Trophoblast cell (in vitro differentiated cells and primary cell): ENCODE results near the gene CCDC127.
"Not testable (repeated sequence)": the region's sequence is repeated elsewhere in the genome, so short reads cannot be mapped to it uniquely, and the experiment has no call there.

ENCODE experiments used
- DNase-seq, 2 donors: peaks; one replicate each; pipeline ENCODE4 v3.0.0-alpha.2; 2016
- H2AFZ ChIP-seq: 2 replicates; pipeline ENCODE4 v1.6.1; 2013; ENCODE audit warnings: low read length, moderate library complexity, mild to moderate bottlenecking; ENCODE audit not compliant: insufficient read depth, poor library complexity
- H2AK5ac ChIP-seq: 2 replicates; pipeline ENCODE4 v1.6.1; 2013; ENCODE audit warnings: mild to moderate bottlenecking, low read length
- H2BK120ac ChIP-seq: 2 replicates; pipeline ENCODE4 v1.6.1; 2013; ENCODE audit warnings: low read length, mild to moderate bottlenecking, moderate library complexity; ENCODE audit not compliant: insufficient read depth, poor library complexity
- H2BK12ac ChIP-seq: 2 replicates; pipeline ENCODE4 v1.6.1; 2013; ENCODE audit warnings: mild to moderate bottlenecking, low read length, moderate library complexity
- H2BK5ac ChIP-seq: 2 replicates; pipeline ENCODE4 v1.6.1; 2013; ENCODE audit warnings: low read length, low read depth, moderate library complexity, mild to moderate bottlenecking; ENCODE audit not compliant: poor library complexity
- H3K14ac ChIP-seq: 2 replicates; pipeline ENCODE4 v1.6.1; 2013; ENCODE audit warnings: mild to moderate bottlenecking, low read length
- H3K18ac ChIP-seq: 2 replicates; pipeline ENCODE4 v1.6.1; 2013; ENCODE audit warnings: mild to moderate bottlenecking, low read length
- H3K23ac ChIP-seq: 2 replicates; pipeline ENCODE4 v1.6.1; 2013; ENCODE audit warnings: low read length
- H3K27ac ChIP-seq: 2 replicates; pipeline ENCODE4 v1.5.1; 2013; ENCODE audit warnings: low read depth, mild to moderate bottlenecking, inconsistent platforms, low read length, moderate library complexity
- H3K27me3 ChIP-seq: 2 replicates; pipeline ENCODE4 v1.6.1; 2013; ENCODE audit warnings: inconsistent platforms, mild to moderate bottlenecking, low read length, moderate library complexity; ENCODE audit not compliant: insufficient read depth
- H3K36me3 ChIP-seq, 2 experiments: 1 replicate in 1 of 2; 2 replicates in 1 of 2; pipeline ENCODE4 v1.6.1; 2013; ENCODE audit warnings: low read length in 2 of 2, mild to moderate bottlenecking in 2 of 2, moderate library complexity in 1 of 2; ENCODE audit not compliant: insufficient read depth in 2 of 2, control insufficient read depth in 1 of 2
- H3K4ac ChIP-seq: 2 replicates; pipeline ENCODE4 v1.6.1; 2013; ENCODE audit warnings: low read depth, mild to moderate bottlenecking, low read length, moderate library complexity
- H3K4me1 ChIP-seq, 2 experiments: 1 replicate in 1 of 2; 2 replicates in 1 of 2; pipeline ENCODE4 v1.6.1; 2013; ENCODE audit warnings: low read length in 2 of 2, mild to moderate bottlenecking in 2 of 2, moderate library complexity in 1 of 2; ENCODE audit not compliant: insufficient read depth in 2 of 2, control insufficient read depth in 1 of 2
- H3K4me2 ChIP-seq: 2 replicates; pipeline ENCODE4 v1.6.1; 2013; ENCODE audit warnings: inconsistent platforms, mild to moderate bottlenecking, low read length, moderate library complexity
- H3K4me3 ChIP-seq: 2 replicates; pipeline ENCODE4 v1.5.1; 2013; ENCODE audit warnings: mild to moderate bottlenecking, low read depth, low read length, inconsistent platforms
- H3K79me1 ChIP-seq: one replicate; pipeline ENCODE4 v1.6.1; 2013; ENCODE audit warnings: low read length
- H3K79me2 ChIP-seq: 2 replicates; pipeline ENCODE4 v1.6.1; 2013; ENCODE audit warnings: low read length, mild to moderate bottlenecking; ENCODE audit not compliant: control insufficient read depth, insufficient read depth, poor library complexity
- H3K9ac ChIP-seq: 2 replicates; pipeline ENCODE4 v1.6.1; 2013; ENCODE audit warnings: mild to moderate bottlenecking, low read length
- H3K9me3 ChIP-seq: 2 replicates; pipeline ENCODE4 v1.6.1; 2013; ENCODE audit warnings: low read depth, mild to moderate bottlenecking, control low read depth, inconsistent platforms, low read length; ENCODE audit not compliant: insufficient read depth
- H4K12ac ChIP-seq: 2 replicates; pipeline ENCODE4 v1.6.1; 2013; ENCODE audit warnings: low read depth, mild to moderate bottlenecking, low read length, moderate library complexity
- H4K8ac ChIP-seq: 2 replicates; pipeline ENCODE4 v1.6.1; 2013; ENCODE audit warnings: low read depth, mild to moderate bottlenecking, low read length, moderate library complexity
- H4K91ac ChIP-seq: one replicate; pipeline ENCODE4 v1.6.1; 2013; ENCODE audit warnings: low read depth, mild to moderate bottlenecking, low read length, moderate library complexity
- WGBS: extraction: QIAGEN DNeasy Blood & Tissue Kit; methylation state at CpG from one replicate; pipeline ENCODE4 v1.1.7; 2013; ENCODE audit warnings: missing lambda C conversion rate; ENCODE audit not compliant: insufficient read length, insufficient coverage; ENCODE audit errors: extremely low coverage; 5-methylcytosine and 5-hydroxymethylcytosine counted together

CCDC127 gene

DNA sequence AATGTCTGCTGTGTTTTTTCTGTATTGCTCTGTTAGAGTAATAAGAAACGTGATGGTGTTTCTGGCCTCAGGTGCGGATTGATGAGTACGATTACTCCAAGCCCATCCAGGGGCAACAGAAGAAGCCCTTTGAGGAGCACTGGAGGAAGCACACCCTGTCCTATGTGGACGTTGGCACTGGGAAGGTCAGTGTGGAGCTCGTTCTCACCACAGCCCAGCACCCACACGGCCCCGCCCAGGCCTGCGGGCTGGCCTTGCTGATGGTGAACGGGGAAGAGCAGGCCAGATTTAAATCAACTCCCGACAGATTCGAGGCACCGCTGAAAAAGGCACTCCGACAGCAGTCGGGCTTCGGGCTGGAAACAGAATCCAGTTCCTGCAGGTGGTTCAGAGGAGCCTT, 36.4 kb upstream of the CCDC127 start:
- Histone ChIP-seq H3K36me3 (peaks cover 50 to 53% of the 10 kb centered on the region in 2 experiments), H3K9me3 (peaks cover 11% of the 10 kb centered on the region)
- H2BK12ac ChIP-seq, H3K27me3 ChIP-seq, DNase-seq, H2AFZ ChIP-seq, H3K23ac ChIP-seq, H3K4me3 ChIP-seq, H3K4ac ChIP-seq, H3K18ac ChIP-seq, H3K79me1 ChIP-seq, H3K4me2 ChIP-seq, H4K91ac ChIP-seq, H3K27ac ChIP-seq, H4K8ac ChIP-seq, H4K12ac ChIP-seq, H3K14ac ChIP-seq, H3K9ac ChIP-seq, H2BK120ac ChIP-seq, H2AK5ac ChIP-seq, H2BK5ac ChIP-seq, H3K4me1 ChIP-seq, H3K79me2 ChIP-seq: not testable (repeated sequence)
- no CpG with 5 or more reads among the region's 15 CpGs for WGBS

DNA sequence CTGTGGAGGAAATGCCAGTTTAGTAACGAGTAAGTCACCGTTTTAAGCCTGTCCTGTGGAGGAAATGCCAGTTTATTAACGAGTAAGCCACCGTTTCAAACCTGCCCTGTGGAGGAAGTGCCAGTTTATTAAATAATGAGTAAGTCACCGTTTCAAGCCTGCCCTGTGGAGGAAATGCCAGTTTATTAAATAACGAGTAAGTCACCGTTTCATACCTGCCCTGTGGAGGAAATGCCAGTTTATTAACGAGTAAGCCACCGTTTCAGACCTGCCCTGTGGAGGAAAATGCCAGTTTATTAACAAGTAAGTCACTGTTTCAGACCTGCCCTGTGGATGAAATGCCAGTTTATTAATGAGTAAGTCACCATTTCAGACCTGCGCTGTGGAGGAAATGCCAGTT, 34.6 kb upstream of the CCDC127 start:
- Histone ChIP-seq H3K4me1 (no peaks in the 10 kb centered on the region), H3K9me3 (peaks cover 10% of the 10 kb centered on the region), H3K79me2 (no peaks in the 10 kb centered on the region), H2AK5ac (no peak overlapping the region), H4K8ac (no peak overlapping the region), H3K4me2 (no peak overlapping the region), H4K91ac (no peak overlapping the region), H3K14ac (no peak overlapping the region), H2BK120ac (no peak overlapping the region), H2BK12ac (no peak overlapping the region), H3K79me1 (no peaks in the 10 kb centered on the region), H2AFZ (no peak overlapping the region), H2BK5ac (no peak overlapping the region), H3K9ac (no peak overlapping the region), H3K4me3 (no peak overlapping the region), H3K4ac (no peak overlapping the region), H3K18ac (no peak overlapping the region), H3K27me3 (no peaks in the 10 kb centered on the region), H3K27ac (no peak overlapping the region), H3K36me3 (peaks cover 50 to 57% of the 10 kb centered on the region in 2 experiments), H4K12ac (no peak overlapping the region), H3K23ac (no peak overlapping the region)
- no peak for DNase-seq
- no CpG with 5 or more reads among the region's 10 CpGs for WGBS

GRCh38 chr5:251975-252374, 34.0 kb upstream of the CCDC127 start:
- not testable (repeated sequence) for H2BK12ac ChIP-seq, H4K91ac ChIP-seq, H2AK5ac ChIP-seq, H3K9ac ChIP-seq, H3K18ac ChIP-seq, H3K4me2 ChIP-seq, H3K14ac ChIP-seq, H4K8ac ChIP-seq, H3K4me3 ChIP-seq, H2AFZ ChIP-seq, H3K9me3 ChIP-seq, H3K27ac ChIP-seq, H3K79me2 ChIP-seq, H2BK5ac ChIP-seq, H3K23ac ChIP-seq, DNase-seq, H3K79me1 ChIP-seq, H4K12ac ChIP-seq, H3K4ac ChIP-seq, H2BK120ac ChIP-seq, H3K4me1 ChIP-seq, H3K27me3 ChIP-seq
- H3K36me3 ChIP-seq = peaks cover 45 to 55% of the 10 kb centered on the region in 2 experiments
- WGBS = no CpG with 5 or more reads among the region's 11 CpGs

GRCh38 chr5:251538-251937, 33.6 kb upstream of the CCDC127 start:
- H4K91ac ChIP-seq, H2AFZ ChIP-seq, H2AK5ac ChIP-seq, H3K4ac ChIP-seq, H3K18ac ChIP-seq, H3K27ac ChIP-seq, H2BK120ac ChIP-seq, H3K79me1 ChIP-seq, H3K4me1 ChIP-seq, DNase-seq, H3K27me3 ChIP-seq, H3K14ac ChIP-seq, H3K79me2 ChIP-seq, H4K8ac ChIP-seq, H3K9ac ChIP-seq, H3K4me2 ChIP-seq, H3K23ac ChIP-seq, H4K12ac ChIP-seq, H2BK5ac ChIP-seq, H2BK12ac ChIP-seq, H3K4me3 ChIP-seq, H3K9me3 ChIP-seq: not testable (repeated sequence)
- no CpG with 5 or more reads among the region's 8 CpGs for WGBS
- peaks cover 41 to 52% of the 10 kb centered on the region in 2 experiments for H3K36me3 ChIP-seq
